Posterior cingulate gyrus (tissue), 11 donors: ENCODE data around the gene SLC25A34.
"Not testable (repeated sequence)": the region's sequence is repeated elsewhere in the genome, so short reads cannot be mapped to it uniquely, and the experiment has no call there.

Experiments used
- DNase-seq, 10 donors: peaks; one replicate each; pipeline versions ENCODE4 v3.0.0 to v3.0.0-alpha.2; 2020 to 2021; ENCODE audit warnings: mixed read lengths in 3 of 10
- intact Hi-C: fragments of 100-400 bp; cut with DNase I; formaldehyde crosslinking; loops from one replicate; pipeline ENCODE4 v1.15.1; 2023

SLC25A34 gene

DNA sequence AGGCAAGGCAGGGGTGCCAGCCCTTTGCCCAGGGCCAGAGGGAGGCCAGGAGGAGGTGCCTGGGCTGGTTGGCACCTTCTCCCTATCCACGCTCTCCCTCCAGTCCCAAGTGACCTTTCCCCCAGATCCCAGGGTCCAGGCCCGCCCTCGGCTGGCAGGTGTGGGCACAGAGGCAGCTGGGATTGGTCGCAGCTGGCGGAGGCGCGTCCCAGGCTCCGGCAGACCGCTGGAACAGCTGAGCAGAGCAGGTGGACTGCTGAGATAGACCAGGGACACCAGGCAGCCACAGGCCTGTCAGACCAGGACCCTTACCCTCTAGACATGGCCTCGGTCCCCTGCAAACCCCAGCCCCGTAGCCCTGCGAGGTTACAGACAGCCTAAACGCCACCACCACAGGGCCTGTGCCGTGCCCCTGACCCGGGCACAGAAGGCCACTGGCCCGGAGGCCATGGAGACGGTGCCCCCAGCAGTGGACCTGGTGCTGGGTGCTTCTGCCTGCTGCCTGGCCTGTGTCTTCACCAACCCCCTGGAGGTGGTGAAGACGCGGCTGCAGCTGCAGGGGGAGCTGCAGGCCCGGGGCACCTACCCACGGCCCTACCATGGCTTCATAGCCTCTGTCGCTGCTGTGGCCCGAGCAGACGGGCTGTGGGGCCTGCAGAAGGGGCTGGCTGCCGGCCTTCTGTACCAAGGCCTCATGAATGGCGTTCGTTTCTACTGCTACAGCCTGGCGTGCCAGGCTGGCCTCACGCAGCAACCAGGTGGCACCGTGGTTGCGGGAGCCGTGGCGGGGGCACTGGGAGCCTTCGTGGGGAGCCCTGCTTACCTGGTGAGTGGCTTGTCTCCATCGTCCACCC lies at the start of gene SLC25A34:
Gene SLC25A34, plus strand, starts transcription at position 221 of the 854 bp plus-strand sequence. Its CDS starts 228 bp downstream, at position 449.
- intact Hi-C loops: no loop called here
- peak in 2 of 10 donors; percentile 22 to 28 for DNase-seq

DNA sequence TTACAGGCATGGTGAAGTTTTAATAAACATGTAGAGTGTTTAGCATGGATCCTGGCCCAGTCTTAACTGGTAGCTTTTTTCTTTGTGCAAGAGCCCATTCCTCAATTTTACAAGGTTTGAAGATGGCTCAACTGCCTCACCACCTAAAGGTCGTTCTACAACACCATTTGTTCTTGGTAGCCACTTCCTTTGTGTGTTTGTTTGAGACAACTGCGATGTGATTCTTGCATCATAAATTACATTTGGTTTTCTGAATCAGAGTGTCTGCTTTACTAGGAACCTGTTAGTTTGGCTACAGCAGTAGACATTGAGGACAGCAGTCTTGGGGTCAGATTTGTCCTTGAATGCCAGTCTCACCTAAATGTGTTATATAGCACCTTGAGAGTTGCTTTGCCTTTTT lies 48.6 kb upstream of the SLC25A34 start:
- no peak for DNase-seq
- intact Hi-C loops: loop anchor here (10.0 kb wide), 1 partner anchor 73 kb away; the partner anchor contains the start of gene DDI2

GRCh38 chr1:15690317-15690716 lies 45.7 kb upstream of the SLC25A34 start:
- intact Hi-C loops: no loop called here
- DNase-seq: no peak

GRCh38 chr1:15691434-15692032 lies 44.5 kb upstream of the SLC25A34 start:
- intact Hi-C loops: no loop called here
- peak in 8 of 10 donors; percentile 52 to 95 (median 65) for DNase-seq

DNA sequence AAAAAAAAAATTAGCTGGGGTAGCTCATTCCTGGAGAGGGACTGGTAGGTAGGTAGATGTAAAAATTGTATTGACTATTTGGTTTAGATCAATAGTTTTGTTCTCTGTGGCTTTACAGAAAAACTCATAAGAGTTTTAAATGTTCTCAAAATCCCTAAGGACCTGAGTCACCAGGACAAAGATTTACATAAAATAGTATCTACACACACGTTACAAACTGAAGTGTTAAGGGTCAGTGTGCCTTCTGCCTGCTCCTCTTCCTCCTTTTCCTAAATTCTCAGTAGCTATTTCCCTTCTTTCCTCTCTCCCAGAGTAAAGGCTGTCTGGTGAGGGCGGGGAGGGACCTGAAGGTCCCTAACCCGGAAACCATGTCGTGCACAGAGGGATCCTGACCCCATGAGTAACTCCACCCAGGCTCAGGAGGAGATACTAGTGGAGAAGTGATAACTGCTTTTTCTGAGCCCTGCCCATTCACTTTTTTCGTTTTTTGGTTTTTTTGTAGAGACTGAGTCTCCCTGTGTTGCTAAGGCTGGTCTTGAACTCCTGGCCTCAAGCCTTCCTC lies 43.9 kb upstream of the SLC25A34 start:
- DNase-seq: peak in 1 of 10 donors; percentile 26
- intact Hi-C loops: no loop called here

DNA sequence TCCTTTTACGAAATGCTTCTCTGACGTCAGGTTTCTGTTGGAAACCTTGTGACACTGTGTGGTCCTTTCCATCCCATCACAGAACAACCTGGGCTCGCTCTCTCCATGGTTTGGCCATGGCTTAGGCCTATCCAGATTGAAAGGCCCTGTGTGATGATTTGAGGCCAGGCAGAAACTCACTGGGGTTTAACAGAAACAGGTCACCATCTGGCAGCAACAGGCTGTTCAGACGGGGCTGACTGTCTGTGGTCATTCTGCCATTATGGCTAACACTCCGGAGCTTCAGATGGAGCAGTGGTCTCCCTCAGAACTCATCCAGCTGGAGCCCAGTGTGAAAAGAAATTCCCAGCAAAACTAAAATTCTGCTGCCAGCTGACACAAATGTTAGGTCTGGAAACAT lies 42.7 kb upstream of the SLC25A34 start:
- peak in 1 of 10 donors; percentile 39 for DNase-seq
- intact Hi-C loops: no loop called here

- DNase-seq: peak in 6 of 10 donors; percentile 25 to 90 (median 36)
These were observed 39.0 kb upstream of the SLC25A34 start for GRCh38 chr1:15696956-15697521.

GRCh38 chr1:15698201-15698600 lies 37.9 kb upstream of the SLC25A34 start:
- no peak for DNase-seq
- intact Hi-C loops: no loop called here

More at GRCh38 chr1:15696956-15697521, 39.0 kb upstream of the SLC25A34 start:
- intact Hi-C loops: no loop called here

DNA sequence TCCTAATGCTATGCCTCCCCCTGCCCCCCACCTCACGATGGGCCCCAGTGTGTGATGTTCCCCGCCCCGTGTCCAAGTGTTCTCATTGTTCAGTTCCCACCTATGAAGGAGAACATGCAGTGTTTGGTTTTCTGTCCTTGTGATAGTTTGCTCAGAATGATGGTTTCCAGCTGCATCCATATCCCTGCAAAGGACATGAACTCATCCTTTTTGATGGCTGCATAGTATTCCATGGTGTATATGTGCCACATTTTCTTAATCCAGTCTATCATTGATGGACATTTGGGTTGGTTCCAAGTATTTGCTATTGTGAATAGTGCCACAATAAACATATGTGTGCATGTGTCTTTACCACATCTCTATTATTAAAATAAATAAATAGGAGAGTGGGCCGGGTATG lies 36.7 kb upstream of the SLC25A34 start:
- DNase-seq, intact Hi-C loops: not testable (repeated sequence)

GRCh38 chr1:15700508-15700907 lies 35.5 kb upstream of the SLC25A34 start:
- intact Hi-C loops: no loop called here
- DNase-seq: no peak

DNA sequence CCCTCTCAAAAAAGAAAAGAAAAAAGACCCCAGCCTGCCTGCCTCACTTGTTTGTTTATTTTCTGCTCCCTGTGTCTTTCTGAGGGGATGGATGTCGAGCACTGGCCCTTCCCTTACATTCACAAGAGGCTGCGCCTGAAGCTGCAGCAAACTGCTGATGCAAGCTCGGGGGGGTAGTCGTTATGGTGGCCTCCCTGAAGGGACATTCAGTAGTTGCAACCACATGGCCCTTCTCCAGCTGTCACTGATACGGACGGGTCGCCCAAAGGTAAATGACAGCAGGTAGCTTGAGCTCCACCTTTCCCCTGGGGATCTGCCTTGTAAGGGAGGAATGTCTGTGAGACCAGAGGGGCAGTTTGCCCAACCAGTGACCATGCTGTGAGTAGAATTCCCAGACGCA lies 34.3 kb upstream of the SLC25A34 start:
- intact Hi-C loops: no loop called here
- DNase-seq: no peak

DNA sequence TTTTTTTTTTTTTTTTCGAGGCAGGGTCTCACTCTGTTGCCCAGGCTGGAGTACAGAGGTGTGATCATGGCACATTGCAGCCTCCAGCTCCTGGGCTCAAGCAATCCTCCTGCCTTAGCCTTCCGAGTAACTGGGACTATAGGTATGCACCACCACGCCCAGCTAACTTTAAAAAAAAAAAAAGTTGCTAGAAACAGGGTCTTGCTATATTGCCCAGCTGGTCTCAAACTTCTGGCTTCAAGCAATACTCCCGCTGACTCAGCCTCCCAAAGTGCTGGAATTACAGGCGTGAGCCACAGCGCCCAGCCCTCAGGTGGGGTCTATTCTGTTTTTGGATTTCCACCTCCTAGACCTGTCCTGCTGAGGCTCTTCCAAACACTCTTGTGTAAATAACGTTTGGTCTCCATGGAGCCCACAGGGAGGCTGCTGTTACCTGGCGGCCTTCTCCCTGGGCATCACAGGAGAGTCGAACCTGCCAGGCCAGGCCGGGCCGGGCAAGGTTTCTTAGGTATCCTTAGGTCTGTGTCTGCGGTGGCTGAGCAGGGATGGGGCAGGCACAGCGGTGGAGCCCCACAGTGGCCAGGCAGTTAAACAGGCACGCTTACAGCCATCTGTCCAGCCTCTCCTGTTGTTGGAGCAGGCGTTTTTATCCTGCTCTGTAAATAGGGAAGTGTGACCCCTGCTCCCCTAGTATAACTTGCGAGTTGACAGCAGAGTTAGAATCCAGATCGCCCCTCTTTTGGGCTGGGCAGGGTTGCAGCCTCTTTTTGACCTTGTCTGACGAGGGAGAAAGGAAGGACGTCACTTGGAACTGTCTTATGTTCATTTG lies 33.1 kb upstream of the SLC25A34 start:
- peak in 3 of 10 donors; percentile 4 to 89 (median 29) for DNase-seq
- intact Hi-C loops: no loop called here

DNA sequence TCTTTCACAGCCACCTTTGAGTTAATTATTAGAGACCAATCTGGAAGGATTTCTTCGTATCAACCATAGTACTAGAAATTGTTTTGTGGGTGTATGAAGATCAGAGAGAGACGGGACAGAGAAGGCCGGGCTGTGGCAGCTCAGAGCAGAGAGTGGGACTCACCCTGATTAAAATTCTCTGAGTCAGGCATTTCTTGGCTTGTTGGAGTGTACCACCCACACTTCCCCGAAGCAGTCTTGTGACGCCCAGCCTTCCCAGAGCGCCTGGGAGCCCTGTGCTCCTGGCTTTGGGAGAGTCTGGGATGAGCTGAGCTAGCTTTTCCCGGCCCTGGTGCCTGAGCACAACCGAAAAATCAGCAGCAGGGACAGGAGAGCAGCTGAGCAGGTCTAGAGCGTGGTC lies 32.5 kb upstream of the SLC25A34 start:
- peak; percentile 51 to 97 (median 82) for DNase-seq
- intact Hi-C loops: no loop called here

DNA sequence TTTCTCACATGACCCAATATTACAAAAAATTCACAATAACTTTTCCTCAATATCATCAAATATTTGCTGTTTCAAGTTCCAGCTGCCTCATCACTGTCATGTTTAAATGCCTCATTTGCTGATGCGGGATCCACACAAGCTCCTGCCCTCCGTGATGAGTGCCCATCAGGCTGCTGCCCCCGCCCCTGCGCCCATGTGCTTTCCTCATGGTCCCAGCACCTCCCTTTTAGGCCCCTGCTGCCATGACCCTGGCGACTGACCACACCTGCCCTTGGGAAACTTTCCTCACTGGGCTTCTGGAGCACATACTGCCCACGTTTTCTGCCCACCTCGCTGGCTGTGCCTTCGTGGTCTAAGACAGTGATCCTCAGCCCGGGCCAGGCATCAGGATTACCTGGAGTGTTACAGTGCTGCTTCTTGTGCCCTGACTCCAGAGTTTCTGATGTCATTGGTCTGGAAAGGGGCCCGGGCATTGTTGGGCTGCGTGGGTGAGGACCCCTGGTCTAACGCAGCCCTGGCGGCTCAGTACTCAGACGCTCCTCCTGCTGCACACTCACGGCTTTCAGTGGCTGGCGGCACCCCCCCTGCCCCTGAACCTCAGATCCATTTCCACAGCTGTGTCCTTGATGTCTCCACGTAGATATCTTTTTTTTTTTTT lies 31.4 kb upstream of the SLC25A34 start:
- intact Hi-C loops: no loop called here
- peak in 1 of 10 donors; percentile 61 for DNase-seq

DNA sequence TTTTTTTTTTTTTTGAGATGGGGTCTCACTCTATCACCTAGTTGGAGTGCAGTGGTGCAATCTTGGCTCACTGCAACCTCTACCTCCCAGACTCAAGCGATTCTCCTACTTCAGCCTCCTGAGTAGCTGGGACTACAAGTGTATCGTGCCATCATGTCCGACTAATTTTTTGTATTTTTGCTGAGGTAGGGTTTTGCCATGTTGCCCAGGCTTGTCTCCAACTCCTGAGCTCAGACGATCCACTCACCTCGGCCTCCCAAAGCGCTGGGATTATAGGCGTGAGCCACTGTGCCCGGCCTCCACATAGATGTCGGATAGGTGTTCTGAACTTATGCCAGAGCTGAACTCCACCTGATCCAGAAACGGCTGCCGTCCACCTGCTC lies 30.9 kb upstream of the SLC25A34 start:
- DNase-seq: no peak
- intact Hi-C loops: no loop called here

GRCh38 chr1:15706751-15707150 lies 29.3 kb upstream of the SLC25A34 start:
- peak in 1 of 10 donors; percentile 23 for DNase-seq
- intact Hi-C loops: no loop called here

- intact Hi-C loops: no loop called here
- peak in 1 of 10 donors; percentile 7 for DNase-seq
These were observed 28.7 kb upstream of the SLC25A34 start for GRCh38 chr1:15707239-15707925.

DNA sequence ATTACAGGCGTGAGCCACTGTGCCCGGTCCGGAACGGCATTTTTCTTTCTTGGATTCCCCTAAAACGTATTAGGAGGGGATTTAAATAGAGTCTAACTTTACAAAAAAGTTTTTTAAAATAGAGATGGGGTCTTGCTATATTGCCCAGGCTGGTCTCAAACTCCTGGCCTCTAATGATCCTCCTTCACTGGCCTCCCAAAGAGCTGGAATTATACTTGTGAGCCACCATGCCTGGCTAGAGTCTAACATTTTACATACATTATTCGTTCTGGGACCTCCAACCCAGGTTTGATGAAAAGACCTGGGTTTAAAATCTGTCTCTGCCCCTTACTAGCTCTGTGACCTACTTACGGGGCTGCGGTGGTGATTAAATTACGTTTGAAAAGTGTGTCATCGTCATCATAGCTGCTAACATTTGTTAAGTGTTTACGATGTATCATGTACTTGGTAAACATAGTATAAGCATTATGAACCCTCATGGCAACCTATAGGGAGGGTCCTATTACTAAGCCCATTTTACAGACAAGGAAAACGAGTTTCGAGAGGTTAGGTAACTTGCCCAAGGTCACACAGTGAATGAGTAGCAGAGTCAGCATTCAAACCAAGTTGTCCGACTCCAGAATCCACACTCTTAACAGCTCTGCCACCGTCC lies 27.4 kb upstream of the SLC25A34 start:
- intact Hi-C loops: no loop called here
- peak in 1 of 10 donors; percentile 16 for DNase-seq
